Thoracic aorta (tissue), 2 donors: ENCODE data around the gene MTF2. TPM values are rescaled to one million over a fixed set of nuclear protein-coding genes. Genes with fewer than 3 reads are reported as not detected.

ENCODE experiments used
- ATAC-seq: fragments of 150-250 bp; one replicate; pipeline ENCODE4 v1.8.0; 2017; ENCODE audit warnings: low read depth; ENCODE audit not compliant: insufficient number of reproducible peaks, low FRiP score
- DNase-seq: peaks from one replicate; pipeline ENCODE4 v3.0.0-alpha.2; 2020; ENCODE audit warnings: low spot score
- H3K27ac ChIP-seq, 2 donors: fragments of 200-600 bp; sonication (generic); 1 replicate in 1 of 2; 2 replicates in 1 of 2; pipeline ENCODE4 v1.5.1; 2016; ENCODE audit warnings: mild to moderate bottlenecking in 2 of 2, moderate library complexity in 2 of 2
- H3K27me3 ChIP-seq: fragments of 200-600 bp; sonication (generic); replicated peaks from 2 replicates; pipeline ENCODE4 v1.6.0; 2016; ENCODE audit warnings: mild to moderate bottlenecking; ENCODE audit not compliant: insufficient read depth
- H3K36me3 ChIP-seq: fragments of 200-600 bp; sonication (generic); one replicate; pipeline ENCODE4 v1.5.1; 2016
- H3K4me1 ChIP-seq, 2 donors: fragments of 200-600 bp; sonication (generic); 1 replicate in 1 of 2; 2 replicates in 1 of 2; pipeline versions ENCODE4 v1.5.1 to v1.6.0; 2016; ENCODE audit warnings: low read depth in 2 of 2, mild to moderate bottlenecking in 1 of 2; ENCODE audit not compliant: control insufficient read depth in 1 of 2
- H3K4me3 ChIP-seq: fragments of 200-600 bp; sonication (generic); 2 replicates; pipeline ENCODE4 v1.5.1; 2016; ENCODE audit warnings: mild to moderate bottlenecking
- H3K9me3 ChIP-seq: fragments of 200-600 bp; sonication (generic); 2 replicates; pipeline ENCODE4 v1.5.1; 2016
- CTCF ChIP-seq: fragments of 200-600 bp; sonication (generic); IDR thresholded peaks from one replicate; pipeline ENCODE4 v1.5.1; 2019; ENCODE audit warnings: antibody characterized with exemption
- total RNA-seq, 2 donors: library from RNA; depleted of rRNA; stranded (reverse); fragments of >200 nt; gene quantifications; one replicate each; pipeline versions ENCODE4 v1.1.0 to v1.2.3, GENCODE V29; 2016

Gene MTF2
- total RNA-seq, 2 donors from 2014 or later: 23.2 to 27.8 TPM

GRCh38 chr1:93179886-93180722 is 101.0 kb downstream of the MTF2 start, which contains the start of gene TMED5:
TSS of gene TMED5 (minus strand) at chr1:93180413. CDS start at chr1:93180242, 171 bp downstream.
- no peaks in the 10 kb centered on the region for H3K36me3 ChIP-seq
- peak within 1 kb of the TSS; percentile 82 for H3K4me3 ChIP-seq
- peak; percentile 94 for ATAC-seq
- H3K4me1 ChIP-seq: peaks cover 23 to 28% of the 10 kb centered on the region in 2 donors
- peak; percentile 37 for TF ChIP-seq CTCF
- peak; percentile 94 for DNase-seq
- no peaks in the 10 kb centered on the region for H3K27me3 ChIP-seq
- no peaks in the 10 kb centered on the region for H3K9me3 ChIP-seq
- H3K27ac ChIP-seq: peak within 1 kb of the TSS; percentile 98 to 99

DNA sequence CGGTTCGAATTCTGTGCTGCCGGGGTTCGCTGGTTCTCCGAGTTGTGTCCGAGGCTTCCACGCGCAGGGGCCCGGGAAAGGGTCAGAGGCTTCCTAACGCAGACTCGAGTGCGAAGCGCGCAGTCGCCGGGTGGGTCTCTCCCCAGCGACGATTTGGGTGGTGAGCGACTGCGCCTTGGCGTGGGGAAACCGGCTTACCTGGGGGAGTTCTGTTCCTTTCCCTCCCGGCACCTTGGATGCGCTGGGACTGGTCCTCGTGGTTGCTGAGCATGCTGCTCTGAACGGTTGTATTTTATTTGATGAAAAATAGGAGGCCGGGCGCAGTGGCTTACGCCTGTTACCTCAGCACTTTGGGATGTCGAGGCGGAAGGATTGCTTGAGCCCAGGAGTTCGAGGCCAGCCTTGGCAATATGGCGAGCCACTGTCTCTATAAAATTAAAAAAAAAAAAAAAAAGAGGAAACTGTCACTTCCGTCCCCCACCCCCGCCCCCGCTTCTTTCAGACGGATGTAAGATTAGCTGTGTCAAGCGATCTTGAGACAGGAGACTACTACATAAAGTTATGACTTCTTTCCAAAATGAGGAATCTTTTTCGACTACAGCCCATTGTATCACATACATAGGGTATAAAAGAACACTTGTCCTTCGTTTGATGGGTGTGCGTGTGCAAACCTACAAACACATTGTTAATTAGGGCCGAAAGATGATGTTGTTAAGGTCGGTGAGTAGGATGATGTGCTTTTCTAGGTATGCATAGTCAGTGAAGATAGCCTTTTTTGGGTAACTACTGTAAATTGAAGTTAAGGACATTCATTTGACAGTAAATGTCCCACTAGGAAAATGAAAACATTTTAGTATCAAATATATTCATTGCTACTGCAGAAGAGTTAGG is 101.9 kb downstream of the MTF2 start, which contains the start of gene CCDC18:
Gene CCDC18 (plus strand): TSS at position 2 of the 891 bp plus-strand sequence. CDS start 2,638 bp downstream, outside the sequence.
- ATAC-seq (no peak), DNase-seq (peak; percentile 2)
- Histone ChIP-seq H3K4me1 (peaks cover 22 to 28% of the 10 kb centered on the region in 2 donors), H3K36me3 (no peaks in the 10 kb centered on the region), H3K9me3 (no peaks in the 10 kb centered on the region), H3K27ac (peak within 1 kb of the TSS; percentile 98 to 99), H3K4me3 (peak within 1 kb of the TSS; percentile 82), H3K27me3 (no peaks in the 10 kb centered on the region)
- TF ChIP-seq CTCF: no peak

DNA sequence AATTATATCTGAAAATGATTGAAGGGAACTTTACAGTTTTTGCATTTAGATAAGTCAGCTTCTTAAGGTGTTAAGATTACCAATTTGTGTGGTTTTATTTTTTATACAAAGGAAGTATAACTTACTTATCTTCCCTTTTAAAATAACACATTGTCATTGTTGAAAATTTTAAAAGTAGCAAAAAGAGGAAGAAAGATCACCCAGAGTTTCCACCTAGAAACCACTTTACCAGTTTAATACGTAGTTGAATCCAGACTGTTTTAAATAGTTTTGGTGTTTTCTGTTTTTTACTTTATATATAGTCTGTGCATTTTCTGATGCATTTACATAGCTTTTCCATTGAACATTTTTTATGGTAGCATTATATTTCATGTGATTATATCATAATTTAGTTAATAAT is 107.6 kb downstream of the MTF2 start:
- no peak for TF ChIP-seq CTCF
- Histone ChIP-seq H3K4me1 (no peaks in the 10 kb centered on the region), H3K4me3 (no peak overlapping the region), H3K36me3 (no peaks in the 10 kb centered on the region), H3K9me3 (no peaks in the 10 kb centered on the region), H3K27me3 (no peaks in the 10 kb centered on the region), H3K27ac (no peak overlapping the region)
- DNase-seq (no peak), ATAC-seq (no peak)

Other genes with a start within 250 kb of the MTF2 start
- gene RPL5, start 247.2 kb upstream of the MTF2 start, total RNA-seq: 100 to 1,000 TPM; 792 to 927 TPM
- gene DIPK1A, start 117.8 kb upstream of the MTF2 start, total RNA-seq: 10 to 100 TPM; 10.8 to 18.3 TPM
- 10 to 100 TPM; 45.2 to 93.3 TPM for gene TMED5, start 101.1 kb downstream of the MTF2 start, total RNA-seq
- 1 to 10 TPM; 1.9 to 4.0 TPM for gene CCDC18, start 101.4 kb downstream of the MTF2 start, total RNA-seq